Mammary epithelial cell (primary cell): ENCODE measurements around the gene MRPL4.

ENCODE experiments used
- CTCF ChIP-seq, 2 donors: IDR thresholded peaks in 1 of 2; conservative IDR thresholded peaks in 1 of 2; 2 replicates each; pipeline ENCODE4 v1.5.1; 2011 to 2012; ENCODE audit warnings: inconsistent platforms in 2 of 2, low read length in 2 of 2, mild to moderate bottlenecking in 2 of 2, control low read depth in 1 of 2, low read depth in 1 of 2; ENCODE audit not compliant: insufficient read depth in 1 of 2; ENCODE audit errors: extremely low read depth in 1 of 2
- EZH2 ChIP-seq: IDR thresholded peaks from 2 replicates; pipeline ENCODE4 v1.6.1; 2012; ENCODE audit warnings: low read length, inconsistent platforms, borderline replicate concordance

GRCh38 chr19:10255358-10255757 lies 3.3 kb downstream of the MRPL4 start:
- TF ChIP-seq CTCF (conservative IDR thresholded peaks at IDR 0.05 in 1 of 2, IDR thresholded peaks at IDR 0.05 in 1 of 2; ENCODE audit: extremely low read depth in 1 of 2, insufficient read depth in 1 of 2, low read depth in 1 of 2, low read length in 2 of 2) (no peak), EZH2 (no peak)
